Raji (cell line): ENCODE measurements around the gene LYPLAL1.

Experiments
- POLR2A ChIP-seq: IDR thresholded peaks from 2 replicates; pipeline ENCODE4 v1.6.1; 2011; ENCODE audit warnings: low read depth, low read length, control low read depth; ENCODE audit not compliant: insufficient read depth

The LYPLAL1 gene

DNA sequence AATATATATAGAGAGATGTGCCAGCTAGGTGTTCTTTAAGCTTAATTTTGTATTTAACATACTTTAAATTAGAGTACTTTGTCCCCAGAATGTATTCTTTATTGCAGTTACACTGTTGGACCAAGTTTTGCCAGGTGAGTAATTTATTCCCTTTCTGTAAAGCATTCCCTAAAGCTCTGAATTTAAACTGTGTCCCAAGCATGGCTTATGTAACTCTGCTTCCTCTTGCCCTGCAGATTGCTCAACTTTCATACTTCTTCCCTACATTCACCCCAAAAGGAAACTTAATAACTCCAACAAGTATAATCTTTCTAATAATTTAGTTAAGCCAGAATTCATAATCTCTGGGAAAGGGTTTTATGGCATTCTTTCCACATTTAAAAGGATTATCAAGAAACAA, 5.6 kb downstream of the LYPLAL1 start:
- no peak for TF ChIP-seq POLR2A

DNA sequence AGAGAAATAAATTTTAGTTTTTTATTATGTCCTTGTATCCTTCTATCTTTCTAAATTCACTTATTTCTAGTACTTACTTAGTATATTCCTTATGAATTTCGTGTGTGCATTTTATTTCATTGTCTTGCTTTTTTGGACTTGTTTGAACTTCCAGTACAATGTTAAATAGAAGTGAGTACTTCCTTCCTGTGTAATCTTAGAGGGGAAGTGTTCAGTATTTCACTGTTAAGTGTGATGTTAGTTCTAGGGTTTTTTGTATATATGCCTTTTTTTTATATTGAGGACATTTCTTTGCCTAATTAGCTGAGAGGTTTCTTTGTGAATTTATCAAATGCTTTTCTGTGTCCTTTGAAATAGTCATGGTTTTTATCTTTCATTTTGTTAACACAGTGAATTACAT, 10.7 kb downstream of the LYPLAL1 start:
- no peak for TF ChIP-seq POLR2A

DNA sequence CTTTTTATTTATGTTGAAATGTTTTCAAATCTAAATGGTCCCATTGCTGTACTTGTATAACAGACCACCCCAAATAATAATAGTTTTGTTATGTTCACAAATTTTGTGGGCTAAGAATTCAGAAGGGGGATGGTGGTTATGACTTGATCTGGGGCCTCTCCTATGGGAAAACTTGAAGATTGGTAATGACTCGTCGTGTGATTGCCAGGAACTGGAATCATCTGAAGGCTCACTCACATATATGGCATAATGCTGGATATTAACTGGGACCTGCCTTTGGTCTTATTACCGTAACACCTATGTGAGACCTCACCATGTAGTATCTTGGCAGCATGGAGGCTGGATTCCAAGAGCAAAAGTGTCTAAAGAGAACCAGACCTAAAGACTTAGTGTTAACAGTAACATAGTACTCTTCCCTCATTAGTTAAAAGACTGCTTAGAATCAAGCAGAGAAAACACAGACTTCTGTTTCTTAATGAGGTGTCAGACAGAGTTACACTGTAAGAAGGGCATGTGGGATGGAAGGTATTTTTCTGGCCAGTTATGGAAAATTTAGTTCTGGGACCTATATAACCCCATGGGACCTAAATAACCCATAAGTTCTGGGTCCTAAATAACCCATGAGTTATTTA, 11.9 kb downstream of the LYPLAL1 start:
- no peak for TF ChIP-seq POLR2A

DNA sequence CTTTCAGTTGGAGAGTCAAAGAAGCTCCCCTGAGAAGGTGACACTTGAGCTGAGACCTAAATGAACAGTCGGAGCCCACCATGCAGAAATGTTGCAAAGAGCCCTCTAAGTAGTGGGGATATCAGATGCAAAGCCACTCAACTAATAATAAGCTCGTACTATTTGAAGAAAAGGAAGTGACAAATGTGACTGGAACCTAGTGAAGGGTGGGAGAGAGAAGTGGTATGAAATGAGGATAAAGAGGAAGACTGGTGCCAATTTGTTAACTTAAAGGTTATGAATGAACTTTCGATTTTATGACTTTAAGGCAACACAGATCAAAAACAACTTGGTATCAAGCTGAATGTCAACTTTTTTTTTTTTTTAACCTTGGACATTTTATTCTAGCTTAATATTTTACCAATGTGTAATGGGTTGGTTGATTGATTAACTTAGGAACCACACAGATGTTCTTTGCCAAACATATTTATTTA, 14.7 kb downstream of the LYPLAL1 start:
- no peak for TF ChIP-seq POLR2A

DNA sequence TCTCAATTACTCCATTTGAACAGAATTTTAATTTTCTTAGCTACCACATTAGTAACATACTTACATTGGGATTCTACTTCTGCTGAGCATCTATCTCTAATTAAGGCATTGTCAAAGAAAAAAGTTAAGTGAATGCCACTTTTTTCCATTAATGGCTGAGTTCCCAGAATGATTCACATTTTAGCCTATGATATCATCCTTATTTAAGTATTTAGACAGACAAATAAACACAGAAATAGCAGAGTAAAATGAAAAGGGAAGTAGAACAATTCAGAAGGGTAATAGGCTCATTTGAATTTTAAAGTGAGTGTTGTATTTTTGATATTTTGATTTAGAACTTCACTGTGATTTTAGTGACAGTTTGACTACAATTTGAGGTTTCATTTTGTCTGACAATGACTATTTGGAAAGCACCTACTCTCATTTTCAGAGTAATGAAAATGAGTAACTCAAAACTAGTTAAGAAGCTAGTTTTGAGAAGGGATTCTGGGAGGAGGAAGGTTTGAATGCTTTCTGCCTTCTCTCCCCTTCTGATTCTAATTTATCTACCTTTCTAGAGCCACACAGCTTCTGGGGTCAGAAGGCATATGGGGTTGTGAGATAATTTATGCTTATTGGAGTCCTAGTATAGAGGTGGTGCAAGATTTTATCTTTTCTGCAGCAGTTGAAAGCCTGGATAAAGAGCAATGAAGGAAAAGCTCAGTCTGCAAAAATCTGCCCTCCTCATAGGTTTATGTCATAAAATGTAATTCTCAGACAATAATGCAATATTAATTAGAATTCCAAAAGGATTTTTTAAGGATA, 15.5 kb downstream of the LYPLAL1 start:
- TF ChIP-seq POLR2A, result no peak

DNA sequence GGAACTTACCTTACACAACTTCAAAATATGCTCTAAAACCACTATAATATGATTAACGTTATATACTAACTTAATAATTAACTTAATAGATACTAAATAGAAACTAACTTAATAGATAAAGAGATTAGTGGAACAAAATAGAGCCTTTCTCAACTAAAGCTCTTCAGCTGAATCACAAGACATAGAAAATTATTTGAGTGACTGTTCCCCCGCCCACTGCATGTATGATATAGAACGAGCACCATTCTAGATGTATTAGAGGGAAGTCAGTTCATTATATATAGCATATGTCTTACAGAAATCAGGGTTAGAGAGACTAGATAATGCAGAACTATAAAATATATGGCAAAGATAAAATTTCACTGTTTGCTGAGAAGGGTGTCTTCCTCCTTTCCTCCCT, 16.3 kb downstream of the LYPLAL1 start:
- TF ChIP-seq POLR2A, result no peak

DNA sequence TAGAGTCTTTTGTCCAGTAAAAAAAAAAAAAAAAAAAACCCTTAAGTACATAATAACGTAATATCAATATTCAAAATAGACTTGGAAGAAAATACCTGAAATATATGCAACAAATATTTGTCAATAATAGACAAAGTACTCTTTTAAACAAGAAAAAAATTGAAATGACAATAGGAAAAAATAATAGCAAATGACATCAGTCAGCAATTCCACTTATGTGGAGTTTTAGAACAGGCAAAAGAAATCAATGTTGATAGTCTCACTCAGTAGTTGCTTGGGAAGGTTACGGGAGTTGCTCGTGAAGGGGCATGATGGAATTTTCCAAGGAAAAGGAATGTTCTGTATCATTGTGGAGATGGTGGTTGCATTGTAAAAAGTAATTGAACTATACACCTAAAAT, 16.9 kb downstream of the LYPLAL1 start:
- TF ChIP-seq POLR2A, result no peak

DNA sequence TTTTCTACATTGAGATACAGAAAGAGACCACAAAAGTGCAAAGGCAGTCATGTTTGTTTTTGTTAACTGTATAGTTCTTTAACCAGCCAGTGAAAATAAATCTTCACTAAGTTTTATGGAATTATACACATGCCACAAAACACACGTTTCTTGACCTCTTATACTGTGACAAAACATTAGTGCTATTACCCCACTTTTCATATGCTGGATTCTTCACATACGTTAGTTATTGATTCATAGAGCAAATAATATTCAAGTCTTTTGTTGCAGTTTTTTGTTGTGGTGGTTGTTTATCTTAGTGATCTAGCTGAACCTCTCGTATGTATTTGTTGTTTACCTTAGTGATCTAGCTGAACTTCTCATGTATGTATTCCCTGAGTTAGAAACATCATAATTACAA, 28.0 kb downstream of the LYPLAL1 start:
- no peak for TF ChIP-seq POLR2A

DNA sequence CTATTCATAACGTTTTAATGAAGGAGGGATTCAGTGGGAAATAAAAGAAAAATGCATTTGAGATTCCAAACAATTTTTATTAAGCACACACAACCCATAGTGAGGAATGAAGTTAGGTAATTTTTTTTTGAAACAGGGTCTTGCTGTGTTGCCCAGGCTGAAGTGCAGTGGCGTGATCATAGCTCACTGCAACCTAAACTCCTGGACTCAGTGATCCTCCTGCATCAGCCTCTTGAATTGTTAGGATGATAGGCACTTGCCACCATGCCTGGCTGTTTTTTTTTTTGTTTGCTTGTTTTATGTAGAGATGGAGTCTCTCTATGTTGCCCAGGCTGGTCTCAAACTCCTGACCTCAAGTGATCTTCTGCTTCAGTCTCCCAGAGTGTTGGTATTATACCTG, 28.9 kb downstream of the LYPLAL1 start:
- no peak for TF ChIP-seq POLR2A

DNA sequence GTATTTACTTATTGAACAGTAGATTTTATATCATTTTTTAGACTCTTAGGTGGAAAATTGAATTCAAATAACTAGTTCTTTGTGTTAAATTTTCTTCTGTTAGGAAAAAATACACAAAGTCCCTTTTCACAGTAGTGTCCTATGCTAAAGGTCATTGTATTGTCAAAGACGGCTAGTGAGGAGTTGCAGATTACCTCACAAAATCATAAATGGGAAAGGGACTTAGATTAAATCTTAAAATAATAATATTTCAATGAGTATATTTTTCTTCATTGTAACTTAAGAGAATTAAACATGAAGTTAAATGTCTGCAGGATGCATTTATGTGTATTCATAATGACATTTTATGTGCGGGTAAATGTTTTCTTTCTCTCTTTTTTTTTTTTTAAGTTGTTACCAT, 32.7 kb downstream of the LYPLAL1 start:
- no peak for TF ChIP-seq POLR2A

DNA sequence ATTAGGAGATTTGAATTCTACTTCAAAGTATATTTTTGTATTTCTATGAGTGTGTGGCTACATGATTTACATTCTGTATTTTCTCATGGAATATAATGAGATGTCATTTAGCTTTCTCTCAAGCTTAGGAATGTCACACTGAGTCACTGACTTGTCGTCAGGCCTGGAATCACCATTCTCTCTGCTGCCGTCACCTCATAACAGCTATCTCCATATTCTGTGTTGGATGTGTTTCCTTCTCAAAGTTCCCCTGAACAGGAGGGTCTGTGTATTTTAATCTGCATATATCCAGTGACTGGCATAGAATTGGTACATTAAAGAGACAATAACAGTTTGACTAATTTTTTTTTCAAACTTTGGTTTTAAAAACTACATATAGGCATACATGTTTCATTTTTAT, 35.9 kb downstream of the LYPLAL1 start:
- no peak for TF ChIP-seq POLR2A

DNA sequence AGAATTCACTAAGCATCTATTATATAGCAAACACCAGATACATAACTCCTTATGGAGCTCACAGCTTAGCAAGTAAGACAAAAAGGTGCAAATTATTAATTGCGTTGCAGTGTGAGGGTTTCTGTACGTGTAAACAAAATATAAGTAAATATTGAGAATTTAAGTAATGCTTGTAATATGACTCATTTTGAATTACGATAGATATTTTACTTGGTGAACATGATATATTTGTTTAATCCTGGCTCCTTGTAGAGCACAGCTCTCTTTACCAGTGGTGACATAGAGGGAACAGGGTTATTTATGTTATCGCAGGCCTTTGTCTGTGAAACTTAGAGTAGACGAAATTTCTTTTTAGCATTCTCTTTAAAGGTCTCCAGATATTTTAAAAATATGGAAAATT, 36.4 kb downstream of the LYPLAL1 start:
- no peak for TF ChIP-seq POLR2A

DNA sequence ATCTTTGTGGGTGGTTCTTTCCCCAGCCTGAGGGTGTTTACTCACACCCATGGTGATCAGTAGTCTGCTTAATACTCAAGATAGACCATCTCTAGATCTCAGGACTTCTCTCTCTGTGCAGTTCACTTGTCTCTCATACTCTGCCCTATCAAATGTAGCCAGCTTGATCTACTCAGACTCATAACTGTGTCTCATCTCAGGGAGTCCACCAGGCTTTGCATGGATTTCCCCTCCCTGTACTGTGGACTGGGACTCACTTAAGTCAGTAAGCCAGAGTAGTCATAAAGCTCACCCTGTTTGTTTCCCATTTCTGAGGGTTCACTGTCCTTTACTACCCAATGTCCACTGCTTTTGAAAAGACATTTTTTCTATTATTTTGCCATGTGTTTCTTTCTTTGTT, 41.8 kb downstream of the LYPLAL1 start:
- TF ChIP-seq POLR2A, result no peak

DNA sequence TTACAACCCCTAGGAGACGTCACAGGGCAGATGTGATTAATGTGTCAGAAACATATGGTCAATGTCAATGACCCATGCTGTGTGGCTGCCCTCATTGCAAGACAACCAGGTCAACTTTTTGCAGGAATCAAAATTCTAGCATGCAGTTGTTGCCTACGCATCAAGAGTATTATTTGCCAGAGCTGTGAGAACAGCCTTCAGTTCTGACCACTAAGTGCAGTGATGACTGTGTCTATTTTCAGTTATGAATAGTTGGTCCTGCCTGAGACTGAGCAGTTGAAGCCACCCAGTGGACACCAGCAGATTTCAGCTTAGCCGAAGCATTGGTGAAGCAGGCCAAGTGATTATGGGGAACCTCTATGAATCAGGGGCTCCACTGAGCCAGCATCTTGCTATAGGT, 47.3 kb downstream of the LYPLAL1 start:
- TF ChIP-seq POLR2A, result no peak

DNA sequence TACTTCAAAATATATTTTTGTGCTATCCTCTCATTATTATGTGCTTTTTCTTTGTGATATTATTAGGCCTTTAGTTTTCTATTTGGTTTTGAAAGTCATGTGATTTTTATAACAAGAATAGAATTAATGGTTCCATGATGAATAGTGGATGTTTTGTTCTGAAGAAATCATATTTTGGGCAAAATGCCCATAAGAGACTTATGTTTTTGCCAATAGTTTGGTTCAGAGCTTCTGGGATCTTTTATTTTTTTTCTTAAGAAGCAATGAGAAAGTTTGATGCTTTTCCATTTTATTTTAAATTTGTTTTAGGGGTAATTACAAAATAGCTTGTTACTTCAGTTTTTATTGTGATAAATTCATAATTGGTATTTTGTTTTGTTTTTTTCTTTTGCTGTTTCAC, 49.8 kb downstream of the LYPLAL1 start:
- TF ChIP-seq POLR2A, result no peak

DNA sequence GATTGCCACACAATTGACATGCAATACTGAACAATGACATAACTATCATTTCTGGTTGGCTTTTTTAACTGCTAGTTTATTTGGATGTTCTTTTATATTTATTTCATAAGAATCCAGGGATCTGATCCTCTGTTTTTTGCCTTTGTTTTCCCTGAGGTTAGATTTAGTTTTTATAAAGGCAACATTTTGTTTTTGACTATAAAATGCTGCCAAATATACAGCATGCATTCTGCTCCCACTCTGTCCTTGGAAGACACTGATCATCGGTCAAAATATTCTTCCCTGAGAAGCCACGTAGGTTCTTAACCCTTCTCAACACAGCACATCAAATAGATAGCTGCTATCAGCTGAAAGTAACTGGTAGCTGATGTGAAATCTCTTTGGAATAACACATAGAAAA, 52.5 kb downstream of the LYPLAL1 start:
- no peak for TF ChIP-seq POLR2A
